Left ventricle myocardium inferior (tissue), 1 donor: ENCODE results near the gene GPR78. TPM values are rescaled to one million over a fixed set of nuclear protein-coding genes. Genes with fewer than 3 reads are reported as not detected.

Experiments used
- DNase-seq: peaks from one replicate; pipeline ENCODE4 v3.0.0-alpha.2; 2020
- H3K27ac ChIP-seq: fragments of 200-600 bp; replicated peaks from 2 replicates; pipeline ENCODE4 v1.8.0; 2021
- H3K27me3 ChIP-seq: fragments of 200-600 bp; 2 replicates; pipeline ENCODE4 v1.8.0; 2021; ENCODE audit warnings: low read depth
- H3K36me3 ChIP-seq: fragments of 200-600 bp; 2 replicates; pipeline ENCODE4 v1.8.0; 2021
- H3K4me1 ChIP-seq: fragments of 200-600 bp; 2 replicates; pipeline ENCODE4 v1.8.0; 2021
- H3K4me3 ChIP-seq: fragments of 200-600 bp; 2 replicates; pipeline ENCODE4 v1.8.0; 2021; ENCODE audit warnings: mild to moderate bottlenecking, moderate library complexity
- H3K9me3 ChIP-seq: fragments of 200-600 bp; replicated peaks from 2 replicates; pipeline ENCODE4 v1.8.0; 2021
- intact Hi-C: fragments of 100-400 bp; cut with micrococcal nuclease; formaldehyde crosslinking; loops from one replicate; pipeline ENCODE4 v1.11.0; 2022
- total RNA-seq: library from RNA; stranded (reverse); fragmentation: NEBNext Ultra II Directional; extraction: Animal tissue kit (Norgen Biotek cat#: 25700); gene quantifications from one replicate; pipeline ENCODE4 v1.2.1, GENCODE V29; 2021
- TF ChIP-seq, protein P1 (sequence below): fragments of 200-600 bp; IDR thresholded peaks from 2 replicates; pipeline ENCODE4 v1.8.0; 2021; ENCODE audit warnings: antibody characterized with exemption, mild to moderate bottlenecking, borderline replicate concordance
- donor health status: DM: no; HTN: yes; CAD: no; lungs with severe emphysema.

The GPR78 gene
- total RNA-seq, 1 donor from 2014 or later: not detected

DNA sequence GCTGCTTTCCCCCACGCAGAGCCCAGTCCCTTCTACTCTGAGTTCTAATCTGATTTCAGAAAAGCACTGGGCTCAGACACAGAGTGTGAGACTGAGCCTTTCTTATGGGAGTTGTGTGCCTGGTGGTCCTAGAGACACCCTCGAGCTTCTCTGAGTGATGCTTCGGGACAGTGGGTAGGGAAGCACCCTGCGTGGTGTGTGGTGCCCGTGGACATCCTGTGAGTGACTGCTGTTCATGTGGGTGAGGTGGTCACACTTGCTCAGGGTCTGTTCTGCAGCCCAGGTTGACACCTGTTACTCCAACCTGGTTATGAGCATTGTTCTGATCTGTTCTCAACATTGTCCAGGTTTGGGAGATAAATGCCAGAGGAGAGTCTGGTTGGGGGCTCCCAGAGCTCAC, 6.1 kb downstream of the GPR78 start:
- Histone ChIP-seq H3K27ac (no peak overlapping the region), H3K9me3 (no peaks in the 10 kb centered on the region), H3K36me3 (no peaks in the 10 kb centered on the region), H3K27me3 (peaks cover 100% of the 10 kb centered on the region), H3K4me3 (no peak overlapping the region), H3K4me1 (no peaks in the 10 kb centered on the region)
- intact Hi-C loops: no loop called here
- no peak for DNase-seq
- TF ChIP-seq, protein P1, sequence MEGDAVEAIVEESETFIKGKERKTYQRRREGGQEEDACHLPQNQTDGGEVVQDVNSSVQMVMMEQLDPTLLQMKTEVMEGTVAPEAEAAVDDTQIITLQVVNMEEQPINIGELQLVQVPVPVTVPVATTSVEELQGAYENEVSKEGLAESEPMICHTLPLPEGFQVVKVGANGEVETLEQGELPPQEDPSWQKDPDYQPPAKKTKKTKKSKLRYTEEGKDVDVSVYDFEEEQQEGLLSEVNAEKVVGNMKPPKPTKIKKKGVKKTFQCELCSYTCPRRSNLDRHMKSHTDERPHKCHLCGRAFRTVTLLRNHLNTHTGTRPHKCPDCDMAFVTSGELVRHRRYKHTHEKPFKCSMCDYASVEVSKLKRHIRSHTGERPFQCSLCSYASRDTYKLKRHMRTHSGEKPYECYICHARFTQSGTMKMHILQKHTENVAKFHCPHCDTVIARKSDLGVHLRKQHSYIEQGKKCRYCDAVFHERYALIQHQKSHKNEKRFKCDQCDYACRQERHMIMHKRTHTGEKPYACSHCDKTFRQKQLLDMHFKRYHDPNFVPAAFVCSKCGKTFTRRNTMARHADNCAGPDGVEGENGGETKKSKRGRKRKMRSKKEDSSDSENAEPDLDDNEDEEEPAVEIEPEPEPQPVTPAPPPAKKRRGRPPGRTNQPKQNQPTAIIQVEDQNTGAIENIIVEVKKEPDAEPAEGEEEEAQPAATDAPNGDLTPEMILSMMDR: no peak

DNA sequence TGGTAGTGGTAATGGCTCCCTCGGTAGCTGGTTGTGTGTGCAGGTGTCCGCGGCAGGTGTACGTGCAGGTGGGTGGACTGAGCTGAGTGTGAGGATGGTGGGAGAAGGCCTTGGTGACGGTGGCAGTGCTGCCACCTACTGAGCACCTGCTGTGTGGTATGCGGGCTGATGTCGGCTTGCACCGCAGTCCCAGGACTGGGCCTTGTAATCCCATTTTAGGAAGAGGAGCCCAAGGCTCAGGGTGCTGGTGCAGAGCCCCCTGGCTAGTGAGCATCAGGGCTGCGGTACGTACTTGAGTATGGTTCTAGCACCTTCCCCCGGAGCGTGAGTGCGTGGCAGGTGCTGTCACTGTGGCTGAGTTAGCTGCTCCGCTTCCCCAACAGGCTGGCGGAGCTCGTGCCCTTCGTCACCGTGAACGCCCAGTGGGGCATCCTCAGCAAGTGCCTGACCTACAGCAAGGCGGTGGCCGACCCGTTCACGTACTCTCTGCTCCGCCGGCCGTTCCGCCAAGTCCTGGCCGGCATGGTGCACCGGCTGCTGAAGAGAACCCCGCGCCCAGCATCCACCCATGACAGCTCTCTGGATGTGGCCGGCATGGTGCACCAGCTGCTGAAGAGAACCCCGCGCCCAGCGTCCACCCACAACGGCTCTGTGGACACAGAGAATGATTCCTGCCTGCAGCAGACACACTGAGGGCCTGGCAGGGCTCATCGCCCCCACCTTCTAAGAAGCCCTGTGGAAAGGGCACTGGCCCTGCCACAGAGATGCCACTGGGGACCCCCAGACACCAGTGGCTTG, 6.7 kb downstream of the GPR78 start:
- DNase-seq: no peak
- Histone ChIP-seq H3K27me3 (peaks cover 100% of the 10 kb centered on the region), H3K9me3 (no peaks in the 10 kb centered on the region), H3K4me1 (no peaks in the 10 kb centered on the region), H3K4me3 (no peak overlapping the region), H3K27ac (no peak overlapping the region), H3K36me3 (no peaks in the 10 kb centered on the region)
- TF ChIP-seq, protein P1: no peak
- intact Hi-C loops: no loop called here

DNA sequence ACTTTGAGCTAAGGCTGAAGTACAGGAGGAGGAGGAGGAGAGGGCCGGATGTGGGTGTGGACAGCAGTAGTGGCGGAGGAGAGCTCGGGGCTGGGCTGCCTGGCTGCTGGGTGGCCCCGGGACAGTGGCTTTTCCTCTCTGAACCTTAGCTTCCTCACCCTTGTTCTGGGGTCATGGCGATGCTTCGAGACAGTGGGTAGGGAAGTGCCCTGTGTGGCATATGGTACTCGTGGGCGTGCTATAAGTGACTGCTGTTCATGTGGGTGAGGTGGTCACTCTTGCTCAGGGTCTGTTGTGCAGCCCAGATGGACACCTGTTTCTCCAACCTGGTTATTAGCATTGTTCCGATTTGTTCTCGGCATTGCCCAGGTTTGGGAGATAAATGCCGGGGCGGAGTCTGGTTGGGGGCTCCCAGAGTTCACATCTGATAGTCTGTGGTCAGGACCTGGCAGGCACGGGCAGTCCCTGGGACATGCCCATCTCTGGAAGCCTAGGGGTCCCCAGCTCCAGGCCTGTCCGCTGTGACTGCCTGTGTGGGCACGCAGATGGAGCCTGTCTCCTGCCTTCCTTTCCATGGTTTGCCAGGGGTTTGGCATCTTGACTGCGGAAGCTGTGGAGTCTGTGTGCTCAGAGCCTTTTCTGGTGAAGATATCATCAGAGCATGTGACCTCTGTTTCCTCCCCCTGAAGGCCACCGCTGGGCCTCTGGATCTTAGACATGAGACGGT, 7.4 kb downstream of the GPR78 start:
- TF ChIP-seq, protein P1: no peak
- intact Hi-C loops: no loop called here
- Histone ChIP-seq H3K9me3 (no peaks in the 10 kb centered on the region), H3K4me3 (no peak overlapping the region), H3K27ac (no peak overlapping the region), H3K36me3 (no peaks in the 10 kb centered on the region), H3K27me3 (peaks cover 100% of the 10 kb centered on the region), H3K4me1 (peaks cover 5% of the 10 kb centered on the region)
- DNase-seq: no peak

DNA sequence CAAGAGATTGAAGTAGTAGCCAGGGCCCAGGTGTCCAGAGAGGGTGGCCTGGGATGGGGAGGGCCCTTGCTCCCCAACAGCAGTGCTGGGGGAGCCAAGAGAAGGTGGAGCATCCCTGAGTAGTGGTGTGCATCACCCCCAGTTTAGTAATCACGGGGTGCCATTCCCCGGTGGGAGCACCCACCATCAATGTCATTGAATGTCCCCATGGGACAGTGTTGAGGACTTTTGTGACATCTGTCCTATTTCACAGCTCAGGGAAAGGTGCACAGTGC, 7.9 kb downstream of the GPR78 start:
- Histone ChIP-seq H3K9me3 (no peaks in the 10 kb centered on the region), H3K4me3 (no peak overlapping the region), H3K4me1 (peaks cover 10% of the 10 kb centered on the region), H3K27ac (no peak overlapping the region), H3K36me3 (no peaks in the 10 kb centered on the region), H3K27me3 (peaks cover 100% of the 10 kb centered on the region)
- DNase-seq: no peak
- intact Hi-C loops: no loop called here
- TF ChIP-seq, protein P1: no peak

DNA sequence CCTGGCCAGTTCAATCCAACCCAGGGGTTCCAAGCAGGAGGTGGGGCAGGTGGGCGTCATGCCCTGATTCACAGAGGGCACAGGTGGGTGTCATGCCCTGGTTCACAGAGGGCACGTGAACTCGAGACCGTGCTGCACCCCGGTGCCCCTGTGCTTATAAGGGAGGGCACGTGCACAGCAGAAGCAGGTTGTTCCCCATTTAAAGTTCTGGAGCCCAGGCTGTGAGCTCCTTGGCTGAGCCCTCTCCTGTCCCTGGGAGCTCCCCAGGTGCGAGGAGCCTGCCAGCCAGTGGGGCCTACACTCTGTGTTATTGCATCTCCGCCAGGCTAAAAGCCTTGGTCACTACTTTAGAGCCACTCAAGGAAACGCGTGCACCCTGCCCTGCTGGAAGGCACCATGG, 9.1 kb downstream of the GPR78 start:
- Histone ChIP-seq H3K36me3 (no peaks in the 10 kb centered on the region), H3K4me1 (peaks cover 13% of the 10 kb centered on the region), H3K27me3 (peaks cover 100% of the 10 kb centered on the region), H3K4me3 (no peak overlapping the region), H3K27ac (no peak overlapping the region), H3K9me3 (no peaks in the 10 kb centered on the region)
- no peak for DNase-seq
- TF ChIP-seq, protein P1: no peak
- intact Hi-C loops: no loop called here
